HEK293 (cell line): ENCODE data around the gene UST.

Source experiments
- CTCF ChIA-PET: fragments of 350-600 bp; formaldehyde crosslinking; extraction: SDS; loops from one replicate; lab custom pipeline; 2021; ENCODE audit warnings: antibody characterized with exemption; lab: Yijun Ruan, JAX
- POLR2A ChIA-PET: fragments of 300-600 bp; formaldehyde crosslinking; extraction: SDS; loops from one replicate; lab custom pipeline; 2020; ENCODE audit warnings: antibody characterized with exemption, inconsistent platforms; lab: Yijun Ruan, JAX
- H3K27ac ChIP-seq: fragments of 200-500 bp; sonication (Bioruptor generic); 2 replicates; pipeline ENCODE4 v1.5.1; 2014; ENCODE audit warnings: low read depth, low read length, control low read depth, inconsistent platforms; ENCODE audit errors: extremely low read depth
- H3K36me3 ChIP-seq, 2 experiments: fragments of 200-500 bp in 1 of 2; sonication (Bioruptor generic) in 1 of 2; 1 replicate in 1 of 2; 2 replicates in 1 of 2; pipeline ENCODE4 v1.5.1; 2014 to 2017; ENCODE audit warnings: inconsistent platforms in 2 of 2, low read length in 2 of 2; ENCODE audit not compliant: control insufficient read depth in 2 of 2, insufficient read depth in 1 of 2
- H3K4me1 ChIP-seq: fragments of 200-500 bp; sonication (Bioruptor generic); 2 replicates; pipeline ENCODE4 v1.5.1; 2014; ENCODE audit warnings: mild to moderate bottlenecking, low read length, inconsistent platforms; ENCODE audit not compliant: control insufficient read depth, insufficient read depth
- H3K4me3 ChIP-seq: 2 replicates; pipeline ENCODE4 v1.5.1; 2011; ENCODE audit warnings: low read depth, mild to moderate bottlenecking, control low read depth, low read length, moderate library complexity
- H3K9me3 ChIP-seq: fragments of 200-500 bp; sonication (Bioruptor generic); 2 replicates; pipeline ENCODE4 v1.5.1; 2014; ENCODE audit warnings: low read depth, low read length, inconsistent platforms; ENCODE audit not compliant: control insufficient read depth, insufficient read depth
- AEBP2 ChIP-seq: fragments of 450-650 bp; formaldehyde crosslinking; IDR thresholded peaks from 2 replicates; pipeline ENCODE4 v1.5.1; 2016; ENCODE audit warnings: missing biosample characterization, missing genetic modification characterization, borderline replicate concordance
- HOXC10 ChIP-seq: sonication (generic); formaldehyde crosslinking; IDR thresholded peaks from 2 replicates; pipeline ENCODE4 v1.8.1; 2023; ENCODE audit warnings: mild to moderate bottlenecking, missing genetic modification reagents
- KLF1 ChIP-seq: fragments of 450-650 bp; formaldehyde crosslinking; IDR thresholded peaks from 2 replicates; pipeline ENCODE4 v1.5.1; 2016; ENCODE audit warnings: missing biosample characterization, missing genetic modification characterization
- REST ChIP-seq: fragments of 450-650 bp; formaldehyde crosslinking; IDR thresholded peaks from 2 replicates; pipeline ENCODE4 v1.5.1; 2016; ENCODE audit warnings: missing biosample characterization, missing genetic modification characterization
- SALL2 ChIP-seq: fragments of 450-650 bp; formaldehyde crosslinking; IDR thresholded peaks from 2 replicates; pipeline ENCODE4 v1.5.0; 2017; ENCODE audit warnings: missing biosample characterization, mild to moderate bottlenecking, missing genetic modification characterization, borderline replicate concordance
- SP3 ChIP-seq: fragments of 450-650 bp; formaldehyde crosslinking; IDR thresholded peaks from 2 replicates; pipeline ENCODE4 v1.5.1; 2016; ENCODE audit warnings: missing biosample characterization, missing genetic modification characterization
- ZBTB11 ChIP-seq: fragments of 450-650 bp; formaldehyde crosslinking; conservative IDR thresholded peaks from 2 replicates; pipeline ENCODE4 v1.5.1; 2016; ENCODE audit warnings: low read depth, missing biosample characterization, missing genetic modification characterization
- ZBTB6 ChIP-seq: fragments of 450-650 bp; formaldehyde crosslinking; IDR thresholded peaks from 2 replicates; pipeline ENCODE4 v1.5.1; 2017; ENCODE audit warnings: missing biosample characterization, missing genetic modification characterization
- ZNF155 ChIP-seq: fragments of 450-650 bp; formaldehyde crosslinking; IDR thresholded peaks from 2 replicates; pipeline ENCODE4 v1.5.1; 2016; ENCODE audit warnings: missing biosample characterization, missing genetic modification characterization
- ZNF169 ChIP-seq: fragments of 450-650 bp; formaldehyde crosslinking; IDR thresholded peaks from 2 replicates; pipeline ENCODE4 v1.5.1; 2016; ENCODE audit warnings: missing biosample characterization, missing genetic modification characterization
- ZNF266 ChIP-seq: fragments of 450-650 bp; formaldehyde crosslinking; IDR thresholded peaks from 2 replicates; pipeline ENCODE4 v1.5.1; 2016; ENCODE audit warnings: missing biosample characterization, missing genetic modification characterization, low read depth
- ZNF341 ChIP-seq: fragments of 450-650 bp; formaldehyde crosslinking; IDR thresholded peaks from 2 replicates; pipeline ENCODE4; 2016; ENCODE audit warnings: low read depth, missing biosample characterization, missing genetic modification characterization
- ZNF488 ChIP-seq: fragments of 450-650 bp; formaldehyde crosslinking; IDR thresholded peaks from 2 replicates; pipeline ENCODE4 v1.5.1; 2016; ENCODE audit warnings: missing biosample characterization, missing genetic modification characterization
- ZNF510 ChIP-seq: fragments of 450-650 bp; formaldehyde crosslinking; IDR thresholded peaks from 2 replicates; pipeline ENCODE4 v1.5.1; 2018; ENCODE audit warnings: mild to moderate bottlenecking, missing genetic modification characterization, missing biosample characterization; ENCODE audit not compliant: insufficient replicate concordance
- ZNF623 ChIP-seq: fragments of 450-650 bp; formaldehyde crosslinking; IDR thresholded peaks from 2 replicates; pipeline ENCODE4 v1.5.1; 2016; ENCODE audit warnings: missing biosample characterization, missing genetic modification characterization
- ZNF645 ChIP-seq: fragments of 450-650 bp; formaldehyde crosslinking; IDR thresholded peaks from 2 replicates; pipeline ENCODE4; 2016; ENCODE audit warnings: missing biosample characterization, missing genetic modification characterization
- ZNF654 ChIP-seq: fragments of 450-650 bp; formaldehyde crosslinking; IDR thresholded peaks from 2 replicates; pipeline ENCODE4 v1.5.1; 2016; ENCODE audit warnings: low read depth, missing biosample characterization, missing genetic modification characterization
- ZNF660 ChIP-seq: fragments of 450-650 bp; IDR thresholded peaks from 2 replicates; pipeline ENCODE4 v1.5.1; 2018; ENCODE audit warnings: missing biosample characterization, mild to moderate bottlenecking, missing genetic modification characterization
- ZSCAN4 ChIP-seq: fragments of 450-650 bp; formaldehyde crosslinking; IDR thresholded peaks from 2 replicates; pipeline ENCODE4 v1.5.1; 2017; ENCODE audit warnings: missing biosample characterization, missing genetic modification characterization

The UST gene

GRCh38 chr6:148800536-148800935 is 53.7 kb downstream of the UST start:
- H3K9me3 ChIP-seq, result no peaks in the 10 kb centered on the region
- H3K4me1 ChIP-seq, result peaks cover 6% of the 10 kb centered on the region; the same call in 1 of the 2 replicates
- no peak overlapping the region for H3K4me3 ChIP-seq
- no peaks in the 10 kb centered on the region for H3K36me3 ChIP-seq
- ChIA-PET CTCF (interaction anchor here (0.5 to 1.2 kb wide), 4 partner anchors 10 to 1826 kb away, joined by 3 to 6 read pairs (median 4); no protein-coding TSS in a partner anchor), POLR2A (interaction anchor here (0.6 kb wide), 1 partner anchor 23 kb away, joined by 3 read pairs; no protein-coding TSS in a partner anchor)
- H3K27ac ChIP-seq, result no peak overlapping the region
- TF ChIP-seq SP3 (tag by site-specific recombination) (no peak), ZBTB6 (no peak), ZNF660 (no peak), ZNF654 (tag by site-specific recombination) (no peak), ZNF623 (tag by site-specific recombination) (no peak), ZNF510 (tag by site-specific recombination) (no peak), ZBTB11 (tag by site-specific recombination) (no peak), HOXC10 (no peak), ZNF341 (tag by site-specific recombination) (no peak), ZSCAN4 (tag by site-specific recombination) (no peak), ZNF169 (tag by site-specific recombination) (no peak), ZNF645 (no peak), ZNF155 (no peak), REST (tag by site-specific recombination) (no peak), AEBP2 (tag by site-specific recombination) (no peak), ZNF266 (tag by site-specific recombination) (no peak), KLF1 (tag by site-specific recombination) (no peak), ZNF488 (tag by site-specific recombination) (no peak), SALL2 (no peak)
